Stimulated activated naive CD8-positive, alpha-beta T cell treated with anti-CD3 and anti-CD28 coated beads, Interleukin-15, Interleukin-2, amounts not matched to agents 100 U/mL and 50 U/mL, for 24 hours (primary cell): ENCODE data around the gene INPP4B.

Source experiments
- ATAC-seq: fragments of 150-1000 bp; cut with Tn5 transposase; one replicate; pipeline ENCODE4 v1.10.0; 2021
- DNase-seq: peaks from one replicate; pipeline ENCODE4 v3.0.0; 2021

Gene INPP4B

DNA sequence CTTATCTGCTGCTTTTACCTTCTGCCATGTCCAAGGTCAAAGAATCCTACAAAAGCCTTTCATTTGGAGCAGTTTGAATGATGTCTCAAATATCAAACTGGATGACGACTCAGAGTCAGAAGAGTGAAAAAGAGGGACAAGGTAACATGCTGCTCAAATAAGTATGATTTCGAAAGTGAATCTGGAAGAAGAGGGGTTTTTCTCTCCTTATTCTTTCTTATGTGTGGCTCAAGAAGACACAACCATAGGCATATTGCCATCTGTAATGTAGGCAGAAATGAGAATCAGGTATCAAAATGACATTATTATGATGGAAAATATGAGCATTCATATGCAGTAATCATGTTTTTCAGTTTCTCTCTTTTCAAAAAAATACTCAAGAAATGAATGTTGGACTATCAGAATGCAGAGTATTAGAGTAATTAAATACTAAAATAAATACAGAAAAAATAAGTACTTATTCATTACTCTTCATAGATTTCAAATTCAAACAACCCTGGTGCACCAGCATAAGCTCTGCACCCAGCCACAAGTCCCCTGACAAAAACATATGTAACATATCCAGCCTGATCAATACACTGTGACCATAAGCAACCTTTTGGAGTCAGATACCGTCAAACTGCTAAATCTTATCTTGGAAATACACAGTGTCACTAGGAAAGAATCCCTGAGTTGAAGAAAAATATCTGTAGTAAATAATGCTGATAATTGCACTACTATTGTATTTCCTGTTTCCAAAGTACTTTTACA, 468.6 kb downstream of the INPP4B start:
- ATAC-seq: peak; percentile 80

DNA sequence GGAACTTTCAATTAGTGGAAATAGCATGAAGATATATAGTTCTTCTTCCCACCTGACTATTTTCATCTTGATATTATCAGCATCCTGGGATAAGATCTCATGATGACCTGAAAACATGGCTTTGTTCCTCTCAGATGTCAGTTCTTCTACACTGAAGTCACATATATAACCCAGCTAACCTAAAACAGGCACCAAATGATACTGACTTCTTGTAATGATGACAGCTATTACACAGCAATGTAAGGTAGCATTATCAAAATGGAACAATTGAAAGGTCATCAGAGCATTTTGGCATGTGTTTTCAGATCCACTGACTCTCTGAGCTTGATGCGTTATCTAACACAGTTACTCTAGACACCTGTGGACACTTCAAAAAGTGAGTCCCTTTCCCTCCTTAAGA, 469.9 kb downstream of the INPP4B start:
- no peak for DNase-seq
- peak; percentile 23 for ATAC-seq

More for the DNA sequence above, 468.6 kb downstream of the INPP4B start:
- DNase-seq: no peak

DNA sequence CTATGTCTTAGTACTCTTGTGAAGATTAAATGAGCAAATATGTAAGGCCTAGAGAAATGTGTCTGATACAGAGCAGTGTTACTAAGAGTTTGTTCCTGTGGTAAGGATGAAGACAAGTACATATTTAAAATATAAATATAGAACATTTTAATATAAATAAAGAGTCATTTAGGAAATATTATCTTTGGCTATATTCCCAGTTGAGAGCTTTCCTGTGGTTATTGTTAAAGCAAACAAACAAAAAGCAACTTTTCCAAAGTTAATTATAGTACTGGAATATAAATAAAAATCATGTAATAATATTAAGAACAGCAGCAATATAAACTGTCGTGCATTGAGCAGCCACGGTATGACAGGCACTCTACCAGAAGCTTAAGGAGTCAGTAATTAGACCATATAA, 472.5 kb downstream of the INPP4B start:
- ATAC-seq (no peak), DNase-seq (no peak)

DNA sequence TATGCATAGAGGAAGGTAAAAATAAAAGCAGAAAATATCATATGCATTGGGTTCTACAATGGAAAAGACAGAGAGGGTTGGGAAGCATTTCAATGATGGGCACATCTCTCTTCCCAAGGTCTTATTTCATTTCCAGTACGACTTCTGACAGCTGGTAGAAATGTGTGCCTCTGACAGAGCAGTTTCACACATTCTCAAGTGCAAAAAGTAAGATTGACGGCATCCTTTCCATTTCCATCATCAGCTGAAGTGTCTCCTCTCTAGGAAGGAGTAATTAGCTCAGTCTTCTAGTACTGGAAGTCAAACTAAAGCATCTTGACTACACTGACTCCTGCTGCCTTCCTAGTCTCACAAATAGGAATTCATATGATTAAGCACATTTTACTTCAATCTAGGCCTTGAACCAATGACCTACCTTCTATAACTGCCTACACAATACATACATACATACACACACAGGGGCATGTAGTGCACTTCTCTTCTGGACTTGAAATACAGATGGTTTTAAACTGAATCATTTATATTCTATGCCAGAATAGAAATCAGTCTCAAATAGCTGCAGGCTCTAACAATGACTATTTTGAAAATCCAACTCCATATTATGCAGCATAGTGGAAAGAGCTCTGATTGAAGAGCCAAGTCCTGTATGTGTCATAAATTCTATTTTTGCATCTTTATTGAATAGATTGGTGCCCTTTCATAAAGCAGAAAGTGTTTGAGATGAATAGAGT, 473.4 kb downstream of the INPP4B start:
- ATAC-seq (peak; percentile 29), DNase-seq (no peak)

DNA sequence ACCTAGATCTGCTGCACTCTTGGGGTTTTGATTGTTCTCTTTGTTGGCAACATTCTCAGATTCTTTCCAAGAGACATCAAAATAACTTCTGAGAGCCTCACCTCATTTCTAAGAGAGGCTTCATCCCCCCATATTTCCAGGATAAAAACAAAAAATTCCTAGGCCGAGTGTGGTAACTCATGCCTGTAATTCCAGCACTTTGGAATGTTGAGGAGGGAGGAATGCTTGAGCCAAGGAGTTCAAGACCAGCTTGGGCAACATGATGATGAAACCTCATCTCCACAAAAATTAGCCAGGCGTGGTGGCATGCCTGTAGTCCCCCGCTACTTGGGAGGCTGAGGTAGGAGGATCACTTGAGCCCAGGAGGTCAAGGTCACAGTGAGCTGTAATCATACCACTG, 477.0 kb downstream of the INPP4B start:
- no peak for ATAC-seq
- DNase-seq: no peak

DNA sequence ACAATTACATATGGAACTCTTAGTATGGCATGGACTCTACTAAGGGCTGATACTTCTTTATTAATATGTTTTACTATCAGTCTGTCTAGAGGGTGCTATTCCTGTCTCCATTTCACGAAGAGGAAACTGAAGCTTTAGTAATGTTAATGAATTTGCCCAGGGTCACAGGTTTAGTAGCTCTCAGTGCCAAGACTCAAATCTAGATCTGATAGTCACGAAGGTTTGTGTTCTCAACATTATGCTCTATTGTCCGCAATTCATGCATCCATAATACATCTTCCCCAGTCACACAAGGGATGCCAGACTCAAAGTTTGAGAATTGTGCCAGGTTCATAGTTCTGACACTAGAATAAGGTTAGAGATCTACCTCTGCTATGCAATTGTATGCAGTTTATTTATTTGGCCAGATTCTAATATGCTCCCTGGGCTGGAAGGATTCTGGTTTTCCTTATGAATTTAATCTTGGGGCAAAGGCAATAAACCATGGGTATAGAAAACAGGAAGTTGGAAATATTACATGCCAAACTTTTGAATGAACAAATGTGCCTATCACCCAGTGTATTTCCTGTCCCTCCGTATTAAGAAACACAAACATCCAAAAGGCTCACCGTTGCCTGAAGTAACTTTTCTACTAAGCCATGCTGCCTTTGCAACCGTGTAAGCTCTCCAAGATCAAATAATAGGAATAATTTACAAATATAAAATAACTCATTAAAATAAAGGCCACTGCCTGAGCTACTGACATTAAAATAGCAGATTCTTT, 478.5 kb downstream of the INPP4B start:
- no peak for ATAC-seq
- no peak for DNase-seq

DNA sequence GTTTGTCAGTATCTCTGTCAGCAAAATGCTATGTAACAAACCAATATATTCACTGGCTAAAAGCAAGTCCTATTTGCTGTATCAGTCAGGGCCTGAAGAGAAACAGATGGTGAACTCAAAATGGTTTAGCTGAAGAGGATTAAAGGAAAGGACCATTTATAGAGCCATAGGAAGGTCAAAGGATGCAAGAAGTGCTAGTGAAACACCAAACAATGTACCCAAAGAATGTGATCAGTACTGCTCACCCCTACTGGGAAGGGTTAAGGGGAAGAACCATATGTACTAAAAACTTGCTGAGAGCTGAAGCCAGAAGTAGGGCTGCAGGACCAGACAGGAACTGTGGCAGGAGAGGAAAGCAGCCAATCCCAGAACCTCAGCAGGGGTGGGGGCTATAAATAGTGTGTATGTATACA, 479.3 kb downstream of the INPP4B start:
- DNase-seq (no peak), ATAC-seq (no peak)

DNA sequence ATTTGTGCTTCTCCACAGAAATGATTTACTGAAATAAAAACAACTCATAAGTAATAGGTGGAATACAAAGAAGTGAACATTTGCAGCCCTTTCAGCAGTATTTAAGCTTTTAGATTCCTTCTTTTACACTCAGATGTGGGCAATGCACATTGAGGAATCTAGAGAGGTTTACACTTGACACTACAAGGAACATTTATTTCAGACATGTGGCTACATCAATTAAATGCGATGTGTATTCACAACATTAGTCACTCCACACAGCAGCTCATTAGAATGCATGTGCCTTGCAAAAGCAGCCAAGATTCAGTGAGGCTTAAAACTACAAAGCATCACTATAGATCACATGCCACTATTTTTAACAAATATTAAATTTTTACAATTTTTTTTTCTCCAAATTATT, 480.7 kb downstream of the INPP4B start:
- no peak for ATAC-seq
- DNase-seq: no peak

GRCh38 chr4:142363686-142364085, 482.4 kb downstream of the INPP4B start:
- DNase-seq: no peak
- no peak for ATAC-seq

DNA sequence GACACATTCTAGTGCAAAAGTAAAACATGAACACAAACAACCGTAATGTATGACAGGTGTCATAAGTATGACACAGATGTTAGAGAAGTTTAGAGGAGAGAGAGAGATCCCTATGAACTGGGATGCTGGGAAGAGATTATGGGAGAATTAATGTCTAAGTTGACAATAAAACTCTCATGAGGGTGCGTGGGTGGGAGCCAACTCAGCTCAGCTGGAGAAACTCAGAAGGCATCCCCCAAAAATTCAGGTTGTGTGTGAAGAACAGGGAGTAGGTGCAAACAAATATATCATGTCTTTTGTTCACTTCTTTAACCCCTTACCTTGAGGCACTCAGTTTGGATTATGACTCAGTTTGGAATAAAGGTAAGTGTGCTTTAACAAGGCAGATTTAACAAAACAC, 484.1 kb downstream of the INPP4B start:
- ATAC-seq (no peak), DNase-seq (no peak)

- no peak for DNase-seq
- no peak for ATAC-seq
Observed at GRCh38 chr4:142360657-142361056, 485.4 kb downstream of the INPP4B start.

GRCh38 chr4:142358656-142359055, 487.4 kb downstream of the INPP4B start:
- ATAC-seq (no peak), DNase-seq (no peak)

- DNase-seq: no peak
- peak; percentile 53 for ATAC-seq
Observed at GRCh38 chr4:142356801-142357200, 489.3 kb downstream of the INPP4B start.

GRCh38 chr4:142356118-142356759, 489.9 kb downstream of the INPP4B start:
- no peak for DNase-seq

GRCh38 chr4:142355421-142355930, 490.6 kb downstream of the INPP4B start:
- DNase-seq (no peak), ATAC-seq (no peak)

More at GRCh38 chr4:142356118-142356759, 489.9 kb downstream of the INPP4B start:
- no peak for ATAC-seq

DNA sequence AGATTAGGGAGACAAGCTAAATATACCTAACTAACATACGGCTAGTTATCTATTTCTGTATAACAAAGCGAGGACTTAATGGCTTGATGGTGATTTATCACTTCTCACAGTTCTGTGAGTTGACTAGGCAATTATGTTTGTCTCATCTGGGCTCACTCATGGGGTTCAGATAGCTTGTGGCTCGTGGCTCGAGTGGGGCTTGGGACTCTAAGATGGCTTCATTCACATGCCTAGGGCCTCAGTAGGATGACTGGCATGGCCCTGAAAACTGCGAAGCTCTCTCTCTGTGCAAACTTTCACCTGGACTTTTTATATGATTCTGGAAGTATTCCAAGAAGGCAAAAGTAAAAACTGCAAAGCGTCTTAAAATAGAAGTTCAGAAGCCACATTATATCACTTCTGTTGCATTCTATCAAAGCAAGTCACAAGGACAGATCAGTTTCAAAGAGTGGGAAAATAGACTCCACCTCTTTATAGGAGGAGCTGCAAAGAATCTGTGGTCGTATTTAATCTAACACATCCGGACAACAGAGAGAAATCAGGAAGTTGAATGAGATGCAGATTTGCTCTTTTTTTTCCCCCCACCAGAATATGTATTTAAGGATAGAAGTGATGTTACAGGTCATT, 491.2 kb downstream of the INPP4B start:
- DNase-seq (no peak), ATAC-seq (peak; percentile 57)

GRCh38 chr4:142354041-142354440, 492.1 kb downstream of the INPP4B start:
- no peak for DNase-seq
- ATAC-seq: no peak

DNA sequence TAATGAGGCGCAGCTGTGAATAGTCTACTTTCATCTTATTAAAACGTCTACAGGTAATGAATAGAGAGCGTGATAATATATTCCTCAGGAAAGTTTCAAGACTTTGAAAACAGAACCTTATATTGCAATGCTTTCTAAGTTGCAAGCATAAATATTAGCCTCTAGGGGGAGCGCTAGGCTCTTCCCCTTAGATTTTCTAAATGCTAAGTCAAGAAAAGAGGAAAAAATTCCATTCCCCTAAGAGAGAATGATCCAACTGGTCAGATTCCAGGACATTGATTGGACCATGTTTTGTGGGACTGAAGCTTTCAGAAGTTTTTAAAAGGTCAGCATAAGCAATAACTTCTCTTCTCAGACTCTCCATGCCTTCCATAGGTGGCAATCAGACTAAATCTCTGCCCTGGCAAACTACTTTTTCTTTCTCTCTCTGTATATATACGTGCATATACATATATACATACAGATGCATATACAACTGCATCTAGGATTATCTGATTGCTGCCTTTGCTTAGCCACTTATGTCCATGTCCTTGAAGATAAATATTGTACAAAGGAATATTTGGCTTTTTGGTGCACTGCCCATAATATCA, 492.9 kb downstream of the INPP4B start:
- ATAC-seq: no peak
- no peak for DNase-seq

GRCh38 chr4:142352712-142353111, 493.4 kb downstream of the INPP4B start:
- DNase-seq: no peak
- ATAC-seq: no peak

DNA sequence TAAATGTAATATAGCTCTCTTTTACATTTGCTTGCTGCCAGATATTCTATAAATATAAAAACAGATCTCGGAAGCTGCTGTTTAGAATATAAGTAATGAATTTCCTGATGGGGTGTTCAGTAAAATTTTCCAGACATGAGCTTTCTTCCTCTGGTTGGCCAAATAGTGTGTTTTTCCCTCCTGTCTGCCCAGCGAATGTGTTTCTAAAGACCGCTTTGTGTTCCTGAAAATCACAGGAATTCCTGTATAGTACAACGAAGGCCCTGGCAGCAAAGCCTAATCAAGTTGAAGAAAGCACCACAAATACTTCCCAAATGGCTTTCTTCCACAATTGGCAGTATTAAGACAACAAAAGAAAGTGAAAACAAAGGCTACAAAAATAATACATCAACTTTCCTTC, 494.1 kb downstream of the INPP4B start:
- DNase-seq (no peak), ATAC-seq (no peak)

DNA sequence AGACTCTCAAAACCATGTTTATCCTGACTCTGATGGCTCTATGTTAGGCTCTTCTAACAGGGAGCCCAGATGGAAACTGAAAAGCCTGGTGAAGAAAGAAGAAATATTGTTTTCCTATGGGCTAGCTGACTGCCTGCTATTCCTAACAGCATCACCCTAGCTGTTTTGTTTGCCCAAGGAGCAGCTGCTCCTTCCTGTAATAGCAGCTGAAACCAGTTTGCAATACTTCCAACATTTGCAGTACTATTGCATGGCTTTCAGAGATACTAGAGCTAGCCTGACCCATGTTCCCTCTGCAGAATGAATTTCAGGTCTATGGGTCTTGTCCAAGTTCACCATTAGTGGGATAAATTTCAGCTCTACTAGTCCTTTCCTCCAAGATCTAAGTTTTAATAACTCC, 495.2 kb downstream of the INPP4B start:
- DNase-seq: no peak
- no peak for ATAC-seq
